Ascending aorta (tissue), 2 donors: ENCODE measurements around the gene PIK3CB. TPM values are rescaled to one million over a fixed set of nuclear protein-coding genes. Genes with fewer than 3 reads are reported as not detected.
"Not testable (repeated sequence)": the region's sequence is repeated elsewhere in the genome, so short reads cannot be mapped to it uniquely, and the experiment has no call there.

Experiments
- DNase-seq, 2 donors: peaks; one replicate each; pipeline ENCODE4 v3.0.0-alpha.2; 2019; ENCODE audit warnings: low spot score in 2 of 2
- H3K27ac ChIP-seq, 2 donors: fragments of 200-600 bp; sonication (generic); one replicate each; pipeline ENCODE4 v1.5.1; 2016 to 2017; ENCODE audit warnings: mild to moderate bottlenecking in 1 of 2
- H3K27me3 ChIP-seq: fragments of 200-600 bp; sonication (generic); one replicate; pipeline ENCODE4 v1.5.1; 2017
- H3K36me3 ChIP-seq, 2 donors: fragments of 200-600 bp; sonication (generic); one replicate each; pipeline ENCODE4 v1.5.1; 2016
- H3K4me1 ChIP-seq, 2 donors: fragments of 200-600 bp; sonication (generic); one replicate each; pipeline ENCODE4 v1.5.1; 2016 to 2017; ENCODE audit warnings: mild to moderate bottlenecking in 1 of 2
- H3K4me3 ChIP-seq, 2 donors: fragments of 200-600 bp; sonication (generic); one replicate each; pipeline ENCODE4 v1.5.1; 2016 to 2017; ENCODE audit warnings: mild to moderate bottlenecking in 1 of 2
- H3K9me3 ChIP-seq, 2 donors: fragments of 200-600 bp; sonication (generic); one replicate each; pipeline ENCODE4 v1.5.1; 2016
- intact Hi-C: fragments of 100-400 bp; cut with DNase I; formaldehyde crosslinking; loops from one replicate; pipeline ENCODE4 v1.15.1; 2023
- total RNA-seq: library from RNA; depleted of rRNA; stranded (reverse); fragments of >200 nt; gene quantifications from one replicate; pipeline ENCODE4 v1.1.0, GENCODE V29; 2016
- TF ChIP-seq, protein P1 (sequence below), 3 experiments: fragments of 200-600 bp in 2 of 3; fragments of 450-650 bp in 1 of 3; sonication (generic) in 2 of 3; IDR thresholded peaks; one replicate each; pipeline ENCODE4 v1.5.1; 2016 to 2019; ENCODE audit warnings: antibody characterized with exemption in 3 of 3, mild to moderate bottlenecking in 1 of 3, moderate library complexity in 1 of 3

PIK3CB gene
- total RNA-seq, 1 donor from 2014 or later = 9.3 TPM

DNA sequence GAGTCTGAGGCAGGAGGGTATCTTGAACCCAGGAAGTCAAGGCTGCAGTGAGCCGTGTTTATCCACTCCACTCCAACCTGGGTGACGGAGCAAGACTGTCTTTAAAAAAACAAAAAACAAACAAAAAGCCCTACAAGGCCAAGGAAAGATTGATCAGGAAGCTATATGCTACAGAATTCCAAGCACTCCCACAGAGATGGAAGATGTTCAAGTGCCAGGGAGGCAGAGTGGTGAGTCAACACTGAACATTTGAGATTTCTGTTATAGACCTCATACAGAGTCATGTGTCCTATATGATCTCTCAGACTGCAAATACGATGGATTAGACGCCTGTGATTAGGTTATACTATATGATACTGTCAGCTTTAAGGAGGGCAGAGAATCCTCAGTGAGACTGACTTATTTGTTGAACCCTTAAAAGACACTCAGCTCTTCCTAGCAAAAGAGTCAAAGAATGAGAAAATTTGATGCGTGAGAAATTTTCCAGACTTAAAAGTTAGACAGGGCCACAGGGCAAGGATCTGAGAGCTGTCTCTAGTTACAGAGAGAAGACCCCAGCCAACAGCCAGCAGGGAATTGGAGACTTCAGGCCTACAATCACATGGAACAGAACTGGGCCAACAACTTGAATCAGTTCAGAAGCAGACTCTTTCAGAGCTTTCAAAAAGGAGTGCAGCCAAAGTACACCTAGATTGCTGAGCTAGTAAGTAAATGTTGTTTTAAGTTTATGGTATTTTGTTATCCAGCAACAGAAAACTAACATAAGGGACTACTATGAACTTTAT lies 107.6 kb downstream of the PIK3CB start:
- TF ChIP-seq, protein P1, sequence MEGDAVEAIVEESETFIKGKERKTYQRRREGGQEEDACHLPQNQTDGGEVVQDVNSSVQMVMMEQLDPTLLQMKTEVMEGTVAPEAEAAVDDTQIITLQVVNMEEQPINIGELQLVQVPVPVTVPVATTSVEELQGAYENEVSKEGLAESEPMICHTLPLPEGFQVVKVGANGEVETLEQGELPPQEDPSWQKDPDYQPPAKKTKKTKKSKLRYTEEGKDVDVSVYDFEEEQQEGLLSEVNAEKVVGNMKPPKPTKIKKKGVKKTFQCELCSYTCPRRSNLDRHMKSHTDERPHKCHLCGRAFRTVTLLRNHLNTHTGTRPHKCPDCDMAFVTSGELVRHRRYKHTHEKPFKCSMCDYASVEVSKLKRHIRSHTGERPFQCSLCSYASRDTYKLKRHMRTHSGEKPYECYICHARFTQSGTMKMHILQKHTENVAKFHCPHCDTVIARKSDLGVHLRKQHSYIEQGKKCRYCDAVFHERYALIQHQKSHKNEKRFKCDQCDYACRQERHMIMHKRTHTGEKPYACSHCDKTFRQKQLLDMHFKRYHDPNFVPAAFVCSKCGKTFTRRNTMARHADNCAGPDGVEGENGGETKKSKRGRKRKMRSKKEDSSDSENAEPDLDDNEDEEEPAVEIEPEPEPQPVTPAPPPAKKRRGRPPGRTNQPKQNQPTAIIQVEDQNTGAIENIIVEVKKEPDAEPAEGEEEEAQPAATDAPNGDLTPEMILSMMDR (IDR thresholded peaks at IDR 0.05) = no peak
- Histone ChIP-seq H3K27ac (no peak overlapping the region), H3K9me3 (no peaks in the 10 kb centered on the region), H3K36me3 (peaks cover 0 to 5% of the 10 kb centered on the region in 2 donors), H3K4me3 (no peak overlapping the region), H3K4me1 (no peaks in the 10 kb centered on the region), H3K27me3 (no peaks in the 10 kb centered on the region)
- intact Hi-C loops = no loop called here
- DNase-seq = no peak

DNA sequence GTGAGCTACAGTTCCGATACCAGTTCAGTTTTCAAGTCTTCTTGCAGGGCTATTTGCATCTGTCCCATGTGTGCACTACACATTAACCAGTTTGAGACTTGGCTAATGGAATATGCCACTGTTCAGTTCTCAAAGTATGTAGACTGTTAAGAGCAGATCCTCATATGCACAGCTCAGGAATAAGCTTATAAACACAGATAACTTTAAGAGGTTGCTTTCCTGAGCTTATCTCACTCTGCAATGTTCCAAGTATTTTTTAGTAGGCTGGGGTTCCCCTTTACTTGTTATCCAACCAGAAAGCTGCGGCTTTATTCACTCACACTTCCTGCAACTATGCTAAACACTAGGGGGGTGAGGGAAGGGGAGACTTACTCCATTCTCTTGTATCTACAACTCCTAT lies 108.7 kb downstream of the PIK3CB start:
- H3K4me3 ChIP-seq, H3K4me1 ChIP-seq, DNase-seq, H3K36me3 ChIP-seq, intact Hi-C loops, H3K27ac ChIP-seq, H3K9me3 ChIP-seq, H3K27me3 ChIP-seq: not testable (repeated sequence)

DNA sequence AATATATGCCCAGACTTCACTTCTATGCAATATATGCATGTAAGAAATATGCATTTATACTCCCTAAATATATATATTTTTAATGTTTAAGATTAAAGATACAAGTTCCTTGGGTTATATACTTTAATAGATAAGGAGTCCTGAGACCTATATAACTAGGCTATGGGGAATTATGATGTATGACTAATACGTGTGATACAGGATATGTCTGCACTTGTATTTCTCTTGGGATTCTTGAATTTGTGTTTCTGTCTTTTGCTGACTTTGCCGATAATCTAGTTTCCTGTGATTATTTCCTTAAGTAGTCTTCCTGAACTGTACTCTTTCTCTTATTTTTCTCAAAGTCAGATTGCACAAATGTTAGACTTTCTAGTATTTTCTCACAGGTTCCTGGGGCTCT lies 109.6 kb downstream of the PIK3CB start:
- DNase-seq = no peak
- H3K9me3 ChIP-seq = no peaks in the 10 kb centered on the region
- no peaks in the 10 kb centered on the region for H3K27me3 ChIP-seq
- no peak overlapping the region for H3K4me3 ChIP-seq
- H3K27ac ChIP-seq = no peak overlapping the region
- peaks cover 5% of the 10 kb centered on the region in 2 donors for H3K36me3 ChIP-seq
- TF ChIP-seq, protein P1 (IDR thresholded peaks at IDR 0.05) = no peak
- intact Hi-C loops = no loop called here
- H3K4me1 ChIP-seq = no peaks in the 10 kb centered on the region

DNA sequence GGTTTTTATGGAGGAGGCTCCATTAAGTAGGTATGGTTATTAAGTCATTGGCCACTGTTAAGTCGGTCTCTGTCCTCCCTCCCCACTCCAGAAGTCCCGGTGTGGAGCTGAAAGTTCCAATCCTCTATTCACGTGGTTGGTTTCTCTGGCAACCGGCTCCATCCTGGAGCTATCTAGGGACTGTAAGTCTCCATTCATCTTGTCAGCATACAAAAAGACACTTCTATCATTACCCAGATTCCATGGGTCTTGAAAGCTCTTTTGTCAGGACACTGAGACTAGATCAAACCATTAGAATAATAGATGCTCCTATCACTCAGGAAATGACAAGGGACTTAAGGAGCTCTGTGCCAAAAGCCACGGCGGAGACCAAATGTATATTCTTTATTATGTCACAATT lies 110.3 kb downstream of the PIK3CB start:
- no peaks in the 10 kb centered on the region for H3K4me1 ChIP-seq
- intact Hi-C loops = no loop called here
- H3K4me3 ChIP-seq = no peak overlapping the region
- H3K27me3 ChIP-seq = no peaks in the 10 kb centered on the region
- peaks cover 5% of the 10 kb centered on the region in 2 donors for H3K36me3 ChIP-seq
- H3K9me3 ChIP-seq = no peaks in the 10 kb centered on the region
- DNase-seq = no peak
- TF ChIP-seq, protein P1 (IDR thresholded peaks at IDR 0.05) = no peak
- H3K27ac ChIP-seq = no peak overlapping the region

DNA sequence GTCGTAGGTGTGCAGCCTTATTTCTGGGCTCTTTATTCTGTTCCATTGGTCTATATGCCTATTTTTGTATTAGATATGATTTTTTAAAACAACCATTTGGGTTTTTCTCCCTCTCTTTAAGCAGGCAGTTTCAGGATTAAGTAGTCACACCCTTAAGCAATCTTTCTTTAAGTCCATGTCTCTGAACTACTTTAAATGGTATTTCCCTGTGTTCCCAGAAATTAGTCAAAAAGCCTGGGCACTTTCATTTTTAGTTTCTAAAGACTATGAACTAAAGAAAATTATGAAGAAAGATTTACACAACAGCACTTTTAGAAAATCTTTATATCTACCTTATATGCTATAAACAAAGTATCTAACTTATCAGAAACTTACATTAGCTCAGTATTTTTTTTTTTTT lies 115.9 kb downstream of the PIK3CB start:
- no peak overlapping the region for H3K4me3 ChIP-seq
- no peaks in the 10 kb centered on the region for H3K9me3 ChIP-seq
- peaks cover 4 to 5% of the 10 kb centered on the region in 2 donors for H3K36me3 ChIP-seq
- intact Hi-C loops = no loop called here
- H3K27me3 ChIP-seq = no peaks in the 10 kb centered on the region
- no peaks in the 10 kb centered on the region for H3K4me1 ChIP-seq
- TF ChIP-seq, protein P1 (IDR thresholded peaks at IDR 0.05) = no peak
- no peak for DNase-seq
- no peak overlapping the region for H3K27ac ChIP-seq

DNA sequence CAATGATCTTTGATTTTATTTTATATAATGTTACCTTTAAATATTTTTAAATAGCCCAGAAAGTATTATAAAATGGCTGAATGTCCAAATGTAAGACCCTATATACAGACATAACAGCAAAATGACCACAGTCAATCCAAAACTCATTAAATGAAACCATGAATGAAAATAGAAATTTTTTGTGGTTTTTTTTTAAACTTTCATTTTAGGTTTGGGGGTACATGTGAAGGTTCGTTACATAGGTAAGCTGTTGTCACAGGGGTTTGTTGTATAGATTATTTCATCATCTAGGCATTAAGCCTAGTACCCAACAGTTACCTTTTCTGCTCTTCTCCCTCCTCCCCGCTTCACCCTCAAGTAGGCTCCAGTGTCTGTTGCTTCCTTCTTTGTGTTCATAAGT lies 117.4 kb downstream of the PIK3CB start:
- Histone ChIP-seq H3K27me3 (no peaks in the 10 kb centered on the region), H3K36me3 (peaks cover 9 to 16% of the 10 kb centered on the region in 2 donors), H3K27ac (no peak overlapping the region), H3K4me1 (no peaks in the 10 kb centered on the region), H3K4me3 (no peak overlapping the region), H3K9me3 (no peaks in the 10 kb centered on the region)
- intact Hi-C loops = no loop called here
- no peak for DNase-seq
- TF ChIP-seq, protein P1 (IDR thresholded peaks at IDR 0.05) = no peak
